Stimulated activated CD8-positive, alpha-beta memory T cell treated with anti-CD3 and anti-CD28 coated beads, Interleukin-7, amount 100 ng/mL, for 1 hour (primary cell): ENCODE results near the gene LZIC.

Experiments
- DNase-seq, 2 donors: peaks; one replicate each; pipeline ENCODE4 v3.0.0-alpha.2; 2020; ENCODE audit warnings: low read depth in 2 of 2

LZIC gene

GRCh38 chr1:9886092-9886742 lies 57.0 kb downstream of the LZIC start:
- DNase-seq = no peak

- DNase-seq = no peak
These were observed 58.4 kb downstream of the LZIC start for GRCh38 chr1:9884805-9885204.

- no peak for DNase-seq
These were observed 59.4 kb downstream of the LZIC start for GRCh38 chr1:9883585-9884449.

- DNase-seq = no peak
These were observed 60.3 kb downstream of the LZIC start for GRCh38 chr1:9882945-9883303.

- DNase-seq = no peak
These were observed 60.8 kb downstream of the LZIC start for GRCh38 chr1:9882296-9882944.

- no peak for DNase-seq
These were observed 61.3 kb downstream of the LZIC start for GRCh38 chr1:9881838-9882249.
